ENCODE results near the gene AGBL1.
"Not testable (repeated sequence)": the region's sequence is repeated elsewhere in the genome, so short reads cannot be mapped to it uniquely, and the experiment has no call there.

AGBL1 gene

DNA sequence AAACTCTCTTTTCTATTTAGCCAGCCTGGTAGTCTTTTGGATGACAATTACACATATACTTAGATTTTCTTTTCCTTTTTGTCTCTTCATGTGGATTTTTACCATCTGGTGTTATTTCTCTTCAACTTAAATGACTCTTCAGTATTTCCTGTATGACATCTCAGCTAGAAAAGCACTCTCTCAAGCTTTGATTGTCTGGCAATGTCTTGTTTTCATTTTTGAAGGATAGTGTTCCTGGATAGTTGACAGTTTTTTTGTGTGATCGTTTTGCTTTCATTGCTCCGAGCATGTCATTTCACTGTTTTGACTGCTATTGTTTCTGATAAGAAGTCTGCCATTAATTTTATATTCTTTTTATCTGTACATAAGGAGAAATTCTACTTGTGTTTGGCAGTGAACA lies 766.4 kb downstream of the AGBL1 start:
- no peak for DNase-seq

DNA sequence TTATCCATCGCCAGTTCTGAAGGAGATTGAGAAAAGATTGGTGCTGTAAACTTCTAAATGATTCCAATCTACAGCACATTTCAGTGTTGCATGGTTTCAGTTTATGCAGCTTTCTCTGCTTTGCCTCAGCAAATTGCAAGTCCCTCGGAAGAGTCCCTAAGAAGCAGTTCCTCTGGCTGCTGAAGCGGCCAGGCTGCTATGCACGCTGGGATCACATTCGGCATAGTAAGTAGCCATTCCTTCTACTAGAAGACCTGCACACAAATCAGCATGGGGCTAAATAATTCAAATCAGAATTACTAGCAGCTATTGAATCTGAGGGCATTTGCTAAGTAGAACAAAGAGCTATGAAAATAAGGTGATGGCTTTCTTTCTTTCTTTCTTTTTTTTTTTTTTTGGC lies 769.5 kb downstream of the AGBL1 start:
- no peak for DNase-seq

DNA sequence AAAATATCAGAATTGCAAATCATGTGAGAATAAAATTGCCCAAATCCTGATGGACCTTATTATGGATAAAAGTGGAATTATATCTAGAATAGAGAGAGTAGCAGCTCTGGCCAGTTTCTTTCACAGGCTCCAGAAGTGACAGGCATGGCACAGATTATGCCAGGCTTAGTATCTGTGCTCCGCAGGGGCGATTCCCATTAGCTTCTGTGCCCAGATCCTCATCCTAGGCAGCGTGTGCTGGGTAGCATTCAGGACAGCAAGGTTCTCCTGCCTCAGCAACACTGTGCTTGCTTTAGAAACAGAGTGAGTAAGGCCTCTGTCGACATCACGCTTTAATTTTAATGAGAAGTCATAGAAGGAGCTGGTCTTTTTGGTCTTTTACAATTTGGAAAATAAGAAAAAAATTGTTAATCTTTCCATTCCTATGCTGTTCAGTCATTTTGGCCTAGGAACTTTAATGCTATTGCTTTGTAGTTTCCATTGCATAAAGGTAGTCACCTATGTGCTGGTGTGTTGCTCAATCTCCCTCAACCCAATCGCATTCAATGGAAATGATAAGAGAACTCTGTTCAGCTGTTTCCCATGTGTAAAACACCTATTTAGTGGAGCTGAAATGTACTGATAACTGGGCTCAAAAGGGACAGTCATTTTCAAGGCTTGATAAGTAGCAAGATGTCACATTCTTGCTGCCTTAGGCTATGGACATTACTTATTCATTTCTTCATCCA lies 770.1 kb downstream of the AGBL1 start:
- DNase-seq, result no peak

DNA sequence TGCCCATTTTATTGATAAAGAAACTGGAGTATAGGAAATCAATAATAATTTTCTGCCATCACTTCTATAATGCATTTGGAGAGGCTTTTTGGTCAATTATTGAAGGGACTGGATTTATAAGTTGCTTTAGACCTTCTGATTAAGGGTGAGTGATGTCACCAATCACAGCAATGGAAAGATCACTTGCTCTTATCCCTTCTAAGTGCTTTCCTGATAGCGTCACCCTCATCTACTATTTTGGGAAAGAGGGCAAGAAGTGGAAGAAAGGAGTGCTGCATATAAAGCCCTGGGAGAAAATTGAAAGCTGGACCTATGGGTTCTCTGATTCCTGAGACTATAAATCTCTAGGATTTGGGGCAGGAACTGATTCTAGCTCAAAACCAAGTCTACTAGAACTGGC lies 771.3 kb downstream of the AGBL1 start:
- DNase-seq, result no peak

DNA sequence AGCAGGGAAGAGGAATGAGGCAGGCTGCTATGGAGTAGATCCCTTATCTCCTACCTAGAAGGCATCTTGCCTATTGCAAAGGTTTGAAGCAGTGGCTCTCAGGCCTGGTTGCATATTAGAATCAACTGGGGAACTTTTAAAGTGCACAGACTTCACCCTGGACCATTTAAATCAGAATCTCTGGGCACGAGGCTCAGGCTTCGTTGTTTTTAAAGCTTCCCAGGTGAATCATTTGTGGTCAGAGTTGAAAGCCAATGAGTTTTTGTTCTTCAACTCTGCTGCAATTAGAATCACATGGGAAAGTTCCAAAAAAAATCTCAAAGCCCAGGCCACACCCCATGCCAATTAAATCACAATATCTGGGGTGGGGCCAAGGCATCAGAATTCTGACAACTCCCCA lies 773.1 kb downstream of the AGBL1 start:
- DNase-seq, result no peak

DNA sequence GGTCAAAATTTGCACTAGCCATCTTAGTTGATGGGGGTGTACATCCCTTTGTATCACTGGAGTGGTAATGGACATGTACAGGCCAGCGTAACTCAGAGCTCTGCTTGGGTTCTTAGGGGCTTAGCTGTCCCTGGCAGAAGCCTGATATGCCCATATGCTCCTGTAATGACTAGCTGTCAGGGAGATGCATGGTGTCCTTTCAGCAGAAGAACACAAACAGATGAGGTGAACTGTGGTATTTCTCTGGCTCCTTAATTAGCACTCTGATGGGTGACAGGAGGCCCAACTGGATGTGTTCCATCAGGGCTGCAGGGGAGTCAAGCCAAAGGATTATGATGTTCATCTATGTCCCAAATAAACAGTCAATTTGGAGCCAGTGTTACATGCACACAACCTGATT lies 774.5 kb downstream of the AGBL1 start:
- DNase-seq, result no peak

DNA sequence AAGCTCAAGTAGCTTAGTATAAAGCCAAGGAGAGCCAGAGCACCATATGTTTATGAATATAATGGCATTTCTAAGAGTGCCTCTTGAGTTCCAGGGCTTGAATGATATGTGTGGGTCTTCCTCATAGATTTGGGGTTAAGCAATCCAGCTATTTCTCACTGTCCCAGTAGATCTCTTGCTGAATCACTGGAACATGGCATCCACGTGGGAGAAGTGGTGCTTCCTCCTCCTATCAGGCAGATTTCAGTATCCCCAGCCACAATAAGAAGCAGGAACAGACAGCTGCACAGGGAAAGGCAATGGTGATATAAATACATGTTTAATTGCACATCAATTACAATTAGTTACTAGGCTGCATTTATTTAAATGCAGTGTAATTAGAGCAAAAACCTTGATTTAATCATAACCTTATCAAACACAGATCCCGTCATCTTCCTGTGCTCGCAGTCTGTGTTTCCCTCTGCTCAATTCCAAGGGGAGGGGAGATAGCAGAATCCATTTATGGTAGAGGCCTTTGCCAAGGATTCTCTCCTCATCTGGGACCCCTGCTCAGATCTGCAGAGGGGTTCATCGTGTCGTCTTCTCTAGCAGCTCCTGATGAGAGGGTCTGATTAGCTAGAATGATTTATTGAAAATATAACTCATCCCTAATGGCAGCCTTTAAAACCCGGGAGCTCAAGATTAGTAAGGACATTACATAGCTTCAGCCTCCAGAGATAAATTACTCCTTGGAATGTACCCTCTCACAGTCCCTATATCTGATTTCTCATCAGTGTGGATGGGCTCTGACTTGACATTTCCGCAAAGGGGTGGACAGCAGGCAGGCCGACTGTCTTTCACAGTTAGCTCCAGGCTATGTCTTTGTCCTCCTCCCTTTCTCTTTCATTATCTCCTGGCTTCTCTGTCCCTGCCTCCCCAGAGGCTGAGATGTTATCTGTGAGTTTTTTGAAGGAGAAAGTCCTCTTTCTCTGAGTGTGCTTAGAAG lies 775.9 kb downstream of the AGBL1 start:
- DNase-seq, result no peak

DNA sequence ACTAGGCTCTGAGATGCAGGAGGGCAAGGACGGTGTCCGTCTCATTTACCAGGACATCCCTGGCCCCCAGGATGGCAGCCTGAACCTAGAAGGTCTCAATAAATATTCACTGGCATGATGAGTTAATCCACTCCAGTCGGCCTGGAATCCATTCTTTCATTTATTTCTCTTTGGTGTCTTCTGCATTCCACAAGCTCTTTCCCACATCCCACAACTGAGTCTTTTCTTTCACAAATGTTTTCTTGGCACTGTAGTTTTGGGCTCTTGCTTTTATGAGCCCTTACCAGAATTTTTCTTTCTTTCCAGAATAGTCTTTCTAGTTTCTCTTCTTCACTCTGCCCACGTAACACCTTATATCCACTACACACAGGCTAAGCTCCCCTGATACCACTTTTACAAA lies 778.0 kb downstream of the AGBL1 start:
- DNase-seq, result no peak

DNA sequence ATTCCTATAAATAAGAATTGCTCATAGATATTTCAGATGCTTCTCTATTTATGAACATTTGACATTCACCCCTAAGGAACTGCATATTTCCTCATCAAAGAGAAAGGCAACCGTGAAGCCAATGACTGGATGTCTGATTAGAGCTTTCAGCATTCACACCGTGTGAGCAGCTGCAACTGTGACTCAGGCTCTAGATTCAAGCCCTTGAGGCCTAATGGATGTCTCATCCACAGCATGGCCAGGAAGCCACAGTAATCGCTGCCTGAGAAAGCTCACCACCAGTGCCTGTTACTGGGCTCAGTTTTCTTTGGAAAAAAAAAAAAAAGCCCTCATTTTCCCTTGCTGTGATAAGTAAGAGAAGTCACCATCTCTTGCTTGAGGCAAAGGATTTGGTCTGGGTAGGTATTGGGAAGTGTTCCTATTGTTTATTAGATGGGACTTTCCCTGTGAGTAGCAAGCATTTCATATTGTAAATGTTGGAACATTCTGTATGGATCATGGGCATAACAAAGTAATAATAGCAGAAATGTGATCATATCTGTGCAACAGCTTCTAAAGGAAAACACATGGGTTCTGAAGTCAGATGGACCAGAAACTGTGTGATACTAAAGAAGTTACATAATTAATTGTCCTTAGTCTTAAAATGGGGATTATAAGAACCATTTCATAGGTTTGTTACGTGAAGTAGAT lies 783.7 kb downstream of the AGBL1 start:
- DNase-seq, result no peak

DNA sequence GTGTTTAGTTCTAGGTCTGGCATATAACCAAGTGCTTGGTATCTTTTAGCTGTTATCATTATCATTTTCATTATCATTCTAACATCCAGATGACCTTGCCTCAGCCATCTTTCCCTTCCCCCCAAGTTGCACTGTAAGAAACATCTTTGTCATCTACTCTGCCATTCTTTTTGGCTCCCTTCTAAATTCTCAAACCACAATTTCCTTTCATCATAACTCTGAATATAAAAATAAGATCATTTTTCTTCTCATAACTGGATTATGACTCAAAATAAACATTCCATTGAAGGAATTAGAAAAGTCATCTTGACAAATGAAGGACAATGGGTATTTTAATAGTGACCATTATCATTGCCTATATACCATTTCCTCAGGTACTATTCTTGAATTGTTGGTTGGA lies 786.2 kb downstream of the AGBL1 start:
- no peak for DNase-seq

DNA sequence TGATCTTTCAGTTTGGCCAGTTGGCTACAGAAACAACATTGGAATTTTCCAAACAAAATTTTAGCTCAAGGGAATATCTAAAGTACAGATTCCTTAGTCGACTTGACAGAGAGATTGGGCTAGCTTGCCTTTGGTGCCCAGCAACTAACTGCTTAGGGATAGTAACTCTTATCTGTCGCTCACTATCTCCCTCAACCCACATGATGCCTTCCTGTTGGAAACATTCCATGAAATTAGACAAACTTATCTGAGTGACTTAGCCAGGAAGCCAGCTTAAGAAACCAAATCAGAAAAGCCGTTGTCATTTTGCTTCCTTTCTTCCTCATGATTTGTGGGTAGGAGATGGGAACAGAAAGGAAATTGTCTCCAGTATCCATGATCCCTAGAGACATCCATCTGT lies 791.2 kb downstream of the AGBL1 start:
- no peak for DNase-seq

DNA sequence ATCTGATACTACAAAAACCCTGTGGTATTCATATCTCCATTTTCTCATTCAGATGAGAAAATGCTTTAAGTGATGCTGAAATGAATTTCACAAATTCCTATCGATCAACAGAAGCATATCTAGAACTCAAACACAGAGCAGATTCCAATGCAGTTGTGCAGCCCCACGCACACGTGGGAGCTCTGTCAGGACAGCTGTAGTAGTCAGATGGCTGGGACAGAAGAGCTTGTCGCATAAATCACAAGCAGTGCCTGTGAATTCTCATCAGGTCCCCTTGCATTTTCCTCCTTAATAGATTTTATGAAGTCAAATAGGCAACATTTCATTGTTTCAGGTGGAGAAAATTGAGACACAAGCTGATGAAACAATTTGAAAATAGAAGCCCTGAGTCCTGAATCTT lies 792.3 kb downstream of the AGBL1 start:
- DNase-seq, result no peak

DNA sequence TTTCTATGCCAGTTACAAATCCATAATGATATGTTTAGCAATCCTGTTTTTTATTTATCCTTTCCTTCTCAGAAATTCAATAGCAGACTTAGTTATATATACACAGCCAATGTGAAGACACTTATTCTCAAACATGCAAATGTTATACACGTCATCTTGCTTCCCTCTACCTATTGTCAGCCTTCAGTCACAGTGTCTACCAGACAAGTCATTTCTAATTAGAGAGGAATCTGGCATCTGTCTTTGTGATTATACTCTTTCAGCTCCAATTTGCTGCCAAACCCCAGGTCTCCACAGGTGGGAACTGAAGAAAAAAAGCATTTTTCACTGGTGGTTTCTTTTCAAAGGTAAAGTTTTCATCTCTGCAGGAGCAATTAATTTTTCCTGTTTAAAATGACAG lies 793.1 kb downstream of the AGBL1 start:
- no peak for DNase-seq

DNA sequence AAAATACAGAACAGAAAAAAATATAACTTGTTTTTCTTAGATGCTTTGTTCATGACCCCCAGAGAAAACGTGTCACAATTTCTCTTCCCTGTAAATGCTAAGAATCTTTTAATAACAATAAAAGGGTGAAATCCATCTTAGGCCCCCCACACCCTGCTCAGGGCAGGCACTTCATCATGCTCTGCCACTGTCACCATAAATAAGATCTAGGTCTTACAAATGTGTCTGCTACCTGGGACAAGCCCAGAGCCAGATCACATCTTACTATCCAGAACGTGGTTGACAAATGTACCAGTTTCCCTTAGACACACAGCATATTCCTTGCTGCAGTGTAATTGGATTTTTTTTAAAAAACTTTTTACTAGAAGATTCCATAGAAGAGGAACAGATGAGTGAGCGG lies 795.4 kb downstream of the AGBL1 start:
- no peak for DNase-seq

DNA sequence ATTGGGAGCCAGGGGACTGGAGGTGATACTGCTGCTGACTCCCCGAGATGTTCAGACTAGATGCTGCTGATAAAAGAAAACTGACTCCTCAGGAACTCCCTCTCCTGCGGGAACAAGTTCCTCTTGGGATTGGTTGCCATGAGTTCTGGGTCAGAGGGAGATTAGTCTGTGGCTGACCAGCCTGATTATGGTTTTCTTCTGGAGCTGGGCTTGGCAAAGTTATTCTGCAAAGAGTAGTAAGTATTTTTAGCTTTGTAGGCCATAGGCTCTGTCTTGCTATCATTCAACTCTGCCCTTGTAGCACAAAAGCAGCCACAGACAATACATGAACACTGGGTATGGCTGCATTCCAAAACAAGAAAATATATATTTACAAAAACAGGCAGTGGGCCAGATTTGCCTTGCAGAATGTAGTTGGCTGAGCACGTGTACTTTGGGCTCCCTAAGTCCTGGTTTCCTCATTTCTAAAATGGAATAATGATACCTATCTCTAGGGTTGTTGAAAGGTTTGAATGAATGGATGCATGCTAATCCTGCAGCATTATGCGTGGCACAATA lies 796.8 kb downstream of the AGBL1 start:
- no peak for DNase-seq

DNA sequence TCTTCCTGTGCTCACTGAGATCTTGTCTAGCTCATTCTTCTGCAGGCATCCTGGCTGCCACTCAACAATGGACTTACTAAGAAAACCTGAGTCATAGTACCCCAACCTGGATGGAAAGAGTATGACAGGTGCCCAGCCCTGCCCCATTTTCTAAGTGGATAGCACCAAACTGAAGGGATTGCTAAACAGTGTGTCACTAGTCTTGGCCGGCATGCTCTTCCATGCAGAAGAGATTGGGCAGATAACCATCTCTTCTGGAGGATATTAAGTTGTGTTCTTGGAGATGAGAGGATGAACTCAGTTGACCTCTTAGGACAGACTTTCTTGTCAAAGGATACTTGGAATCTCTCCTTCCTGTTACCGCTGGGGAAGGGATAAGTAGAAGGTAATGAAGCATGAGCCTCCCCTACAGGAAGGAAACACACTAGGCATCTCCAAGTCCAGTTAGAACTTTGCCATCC lies 797.5 kb downstream of the AGBL1 start:
- DNase-seq, result no peak

DNA sequence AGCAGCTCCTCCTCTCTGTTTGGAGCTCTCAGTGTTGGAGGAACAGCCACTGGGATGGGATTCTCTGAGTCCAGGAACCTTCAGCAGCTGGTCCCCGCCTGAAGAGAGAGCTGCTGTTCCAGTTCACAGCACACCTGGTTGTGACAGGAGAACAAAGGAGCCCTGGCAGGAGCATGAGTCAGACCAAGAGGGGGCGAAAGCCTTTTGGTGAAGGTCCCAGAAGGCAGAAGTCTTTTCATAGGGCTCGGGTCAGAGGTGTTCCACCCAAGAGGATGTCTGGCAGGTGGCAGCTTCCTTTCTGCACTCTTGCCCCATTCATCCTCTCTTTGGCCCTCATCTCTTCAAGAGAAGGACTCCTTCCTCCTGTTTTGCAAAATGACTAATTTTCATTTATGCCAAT lies 799.2 kb downstream of the AGBL1 start:
- not testable (repeated sequence) for DNase-seq

DNA sequence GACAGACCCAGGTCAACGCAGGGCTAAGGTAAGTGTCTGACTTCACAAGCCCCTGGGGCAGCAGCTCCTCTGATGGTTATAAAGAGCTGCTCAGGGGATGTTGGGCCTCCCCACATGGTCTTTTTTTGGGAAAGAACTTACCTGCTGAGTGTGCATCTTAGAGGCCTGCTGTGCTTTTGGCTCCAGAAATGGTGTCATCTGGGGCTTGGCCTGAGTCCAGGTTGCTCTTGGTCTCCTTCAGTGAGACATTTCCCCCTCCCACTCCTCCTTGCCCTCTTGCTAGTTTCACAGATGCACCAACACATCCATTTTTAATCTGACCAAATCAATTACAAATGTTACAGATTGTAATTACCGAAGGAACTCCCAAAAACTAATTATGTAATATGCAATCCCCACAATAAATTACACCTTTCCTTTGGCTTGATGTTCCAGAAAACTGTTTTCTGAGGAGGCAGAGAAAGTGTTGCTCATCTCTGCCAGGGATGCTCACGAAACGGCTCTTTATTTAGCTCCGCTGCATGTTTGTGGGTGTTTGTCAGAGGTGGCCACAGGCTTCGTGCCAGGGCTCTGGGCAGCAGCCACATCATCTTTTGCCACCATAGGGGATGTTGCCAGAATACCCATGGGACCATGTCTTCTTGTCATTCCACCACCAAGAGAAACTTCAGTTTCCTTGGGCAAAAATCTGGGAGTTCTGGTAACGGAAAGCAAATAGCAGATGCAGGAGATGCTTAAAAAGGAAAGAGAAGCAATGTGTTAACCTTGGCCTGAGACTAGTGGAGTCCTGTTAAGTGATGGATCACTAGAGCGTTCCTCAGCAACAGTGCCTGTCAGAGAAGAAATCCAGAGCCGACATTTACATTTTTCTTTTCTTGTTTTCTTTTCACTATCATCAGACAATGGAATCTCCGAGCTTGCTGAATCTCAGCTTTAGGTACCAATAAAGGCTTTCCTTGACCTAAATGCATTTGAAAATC lies 799.9 kb downstream of the AGBL1 start:
- no peak for DNase-seq

DNA sequence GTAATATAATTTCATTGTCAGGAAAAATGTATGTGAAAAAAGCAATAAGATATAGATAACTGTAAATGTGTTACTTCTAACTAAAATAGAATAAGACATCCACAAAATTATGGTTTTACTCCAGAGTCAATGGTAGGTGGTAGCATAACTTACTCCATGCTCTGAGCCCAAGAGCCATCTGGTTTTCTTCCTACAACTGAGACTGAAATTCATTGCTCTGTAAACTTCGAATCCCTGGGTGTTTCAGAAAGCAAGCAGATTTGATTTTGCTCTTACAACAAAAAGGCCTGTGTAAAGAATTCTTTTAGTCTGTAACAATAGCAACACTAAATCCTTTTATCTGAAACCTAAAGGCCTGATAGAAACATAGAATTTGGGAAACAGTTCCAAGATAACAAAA lies 805.9 kb downstream of the AGBL1 start:
- DNase-seq, result no peak

DNA sequence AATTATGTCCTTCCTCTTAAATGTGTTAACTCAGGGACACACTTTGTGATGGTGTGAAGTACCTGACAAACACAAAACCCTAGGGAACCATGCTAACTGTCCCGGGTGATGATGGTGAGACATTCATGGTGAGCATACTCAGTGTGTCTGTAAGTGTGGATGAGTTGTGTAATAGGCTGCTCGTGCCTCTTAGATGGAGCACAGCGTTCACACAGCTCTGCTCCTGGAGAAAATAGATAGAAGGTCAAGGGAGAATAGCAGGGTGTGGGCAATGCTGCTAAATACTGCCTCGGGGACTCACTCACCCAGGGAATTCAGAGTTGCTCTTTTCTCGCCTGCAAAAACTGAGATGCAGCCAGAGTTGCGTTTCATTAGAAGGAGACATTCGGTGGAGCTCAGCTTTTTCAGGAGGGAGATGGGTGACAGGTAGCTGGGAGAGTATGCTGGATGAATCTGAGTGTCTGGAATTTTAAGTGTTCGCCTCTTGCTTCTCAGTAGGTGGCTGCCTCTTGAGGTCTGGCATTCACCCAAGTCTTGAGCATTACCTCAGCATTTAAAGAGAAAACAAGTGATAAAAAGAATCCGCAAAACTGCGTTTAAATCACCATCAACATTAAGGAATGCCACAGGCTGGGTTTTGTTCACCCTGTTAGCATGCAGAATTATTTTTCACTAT lies 813.2 kb downstream of the AGBL1 start:
- DNase-seq, result no peak

DNA sequence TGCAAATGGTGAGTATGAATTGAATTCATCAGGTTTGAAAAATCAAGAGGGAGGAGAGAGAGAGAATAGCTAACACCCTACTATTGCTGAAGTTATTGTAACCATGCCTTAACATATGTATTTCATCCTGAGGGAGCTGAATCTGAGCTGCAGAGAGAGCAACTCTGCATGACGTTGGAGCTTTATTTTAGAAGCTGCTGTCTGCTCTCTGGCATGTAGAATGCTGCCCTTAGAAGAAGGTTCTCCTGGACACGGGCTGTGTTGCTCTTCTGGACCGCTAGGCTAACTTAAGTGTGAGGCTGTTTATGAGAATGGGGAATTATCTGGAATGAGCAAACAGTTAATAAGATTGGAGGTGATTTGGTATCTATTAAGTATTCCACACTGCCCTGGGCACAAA lies 814.6 kb downstream of the AGBL1 start:
- no peak for DNase-seq

All from NCI-H510A (cell line).